ENCODE data around the gene SLC38A2.
"Not testable (repeated sequence)": the region's sequence is repeated elsewhere in the genome, so short reads cannot be mapped to it uniquely, and the experiment has no call there.

Gene SLC38A2

GRCh38 chr12:46360908-46361666 lies 11.5 kb downstream of the SLC38A2 start:
- DNase-seq (ENCODE audit: low spot score): no peak

GRCh38 chr12:46360370-46360769 lies 12.2 kb downstream of the SLC38A2 start:
- no peak for DNase-seq (ENCODE audit: low spot score)

- DNase-seq (ENCODE audit: low spot score): no peak
Observed at GRCh38 chr12:46359667-46360280, 12.8 kb downstream of the SLC38A2 start.

GRCh38 chr12:46358791-46359666 lies 13.5 kb downstream of the SLC38A2 start:
- no peak for DNase-seq (ENCODE audit: low spot score)

- no peak for DNase-seq (ENCODE audit: low spot score)
Observed at GRCh38 chr12:46358325-46358700, 14.3 kb downstream of the SLC38A2 start.

GRCh38 chr12:46357438-46358324 lies 14.9 kb downstream of the SLC38A2 start:
- DNase-seq (ENCODE audit: low spot score): no peak

- no peak for DNase-seq (ENCODE audit: low spot score)
Observed at GRCh38 chr12:46356655-46357437, 15.7 kb downstream of the SLC38A2 start.

GRCh38 chr12:46354802-46355199 lies 17.8 kb downstream of the SLC38A2 start:
- no peak for DNase-seq (ENCODE audit: low spot score)

GRCh38 chr12:46354111-46354801 lies 18.3 kb downstream of the SLC38A2 start:
- no peak for DNase-seq (ENCODE audit: low spot score)

- no peak for DNase-seq (ENCODE audit: low spot score)
Observed at GRCh38 chr12:46351886-46352650, 20.5 kb downstream of the SLC38A2 start.

- DNase-seq (ENCODE audit: low spot score): no peak
Observed at GRCh38 chr12:46351138-46351537, 21.4 kb downstream of the SLC38A2 start.

GRCh38 chr12:46349253-46349652 lies 23.3 kb downstream of the SLC38A2 start:
- no peak for DNase-seq (ENCODE audit: low spot score)

- no peak for DNase-seq (ENCODE audit: low spot score)
Observed at GRCh38 chr12:46343118-46343852, 29.3 kb downstream of the SLC38A2 start.

GRCh38 chr12:46342562-46343033 lies 30.0 kb downstream of the SLC38A2 start:
- DNase-seq (ENCODE audit: low spot score): peak; percentile 39

GRCh38 chr12:46339051-46339450 lies 33.5 kb downstream of the SLC38A2 start:
- no peak for DNase-seq (ENCODE audit: low spot score)

- DNase-seq (ENCODE audit: low spot score): no peak
Observed at GRCh38 chr12:46332260-46332659, 40.3 kb downstream of the SLC38A2 start.

- not testable (repeated sequence) for DNase-seq (ENCODE audit: low spot score)
Observed at GRCh38 chr12:46325075-46325474, 47.5 kb downstream of the SLC38A2 start.

- no peak for DNase-seq (ENCODE audit: low spot score)
Observed at GRCh38 chr12:46320731-46321130, 51.8 kb downstream of the SLC38A2 start.

GRCh38 chr12:46318037-46318436 lies 54.5 kb downstream of the SLC38A2 start:
- no peak for DNase-seq (ENCODE audit: low spot score)

Data from hematopoietic multipotent progenitor cell treated with erythropoietin and hydrocortisone succinate and interleukin-3 and kit ligand, for 15 days (in vitro differentiated cells).